Left colon (tissue), 2 donors: ENCODE measurements around the gene GTF3C2. TPM values are rescaled to one million over a fixed set of nuclear protein-coding genes. Genes with fewer than 3 reads are reported as not detected.
"Not testable (repeated sequence)": the region's sequence is repeated elsewhere in the genome, so short reads cannot be mapped to it uniquely, and the experiment has no call there.

Source experiments
- ATAC-seq: fragments of 200-7000 bp; cut with Tn5 transposase; one replicate; pipeline ENCODE4 v1.9.1; 2020; ENCODE audit warnings: mild to moderate bottlenecking, moderate library complexity
- DNase-seq, 2 donors: peaks; one replicate each; pipeline ENCODE4 v3.0.0-alpha.2; 2020
- intact Hi-C, 2 donors: fragments of 100-400 bp; cut with DNase I in 1 of 2; cut with micrococcal nuclease in 1 of 2; formaldehyde crosslinking; loops; one replicate each; pipeline versions ENCODE4 v1.11.2 to v1.14.0; 2022; cut with DNase I, micrococcal nuclease
- total RNA-seq, 2 donors: library from RNA; stranded (reverse); fragmentation: NEBNext Ultra II Directional; extraction: Animal tissue kit (Norgen Biotek cat#: 25700); gene quantifications; one replicate each; pipeline ENCODE4 v1.2.1, GENCODE V29; 2021
- donor health status: DM: no; HTN: no; CAD: no.
- donor health status: DM: yes; HTN: yes; CAD: no.

The GTF3C2 gene
- total RNA-seq, 2 donors from 2014 or later, result 50.6 to 62.5 TPM

DNA sequence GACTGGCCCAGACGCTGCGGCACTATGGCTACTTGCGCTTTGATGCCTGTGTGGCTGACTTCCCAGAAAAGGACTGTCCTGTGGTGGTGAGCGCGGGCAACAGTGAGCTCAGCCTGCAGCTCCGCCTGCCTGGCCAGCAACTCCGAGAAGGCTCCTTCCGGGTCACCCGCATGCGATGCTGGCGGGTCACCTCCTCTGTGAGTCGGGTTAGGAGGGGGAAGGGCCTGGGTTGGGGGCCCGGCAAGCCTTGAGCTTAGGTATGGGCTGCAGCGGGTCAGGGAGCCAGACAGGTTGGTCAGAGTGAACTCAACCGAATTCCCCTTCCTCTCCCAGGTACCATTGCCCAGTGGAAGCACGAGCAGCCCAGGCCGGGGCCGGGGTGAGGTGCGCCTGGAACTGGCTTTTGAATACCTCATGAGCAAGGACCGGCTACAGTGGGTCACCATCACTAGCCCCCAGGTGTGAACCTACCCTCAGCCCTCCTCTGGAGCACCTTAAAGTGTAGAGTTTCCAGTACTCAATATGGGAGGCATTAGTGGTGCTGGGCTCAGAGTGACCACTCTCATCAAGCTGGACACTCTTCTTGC lies 19.0 kb upstream of the GTF3C2 start:
- no peak for ATAC-seq
- no peak for DNase-seq
- intact Hi-C loops, result no loop called here

DNA sequence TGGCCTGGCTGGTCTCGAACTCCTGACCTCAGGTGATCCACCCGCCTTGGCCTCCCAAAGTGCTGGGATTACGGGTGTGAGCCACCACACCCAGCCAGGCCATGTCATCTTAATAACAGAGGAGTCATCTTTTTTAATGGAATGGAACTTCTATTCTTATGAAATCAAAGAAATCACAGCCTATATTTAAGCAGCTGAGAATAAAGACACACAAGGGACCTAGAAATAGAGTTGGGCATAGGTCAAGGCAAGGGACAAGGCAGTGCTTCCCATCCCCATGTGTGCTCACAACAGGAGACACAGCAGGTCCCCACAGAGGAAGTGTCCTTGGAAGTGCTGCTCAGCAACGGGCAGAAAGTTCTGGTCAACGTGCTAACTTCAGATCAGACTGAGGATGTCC lies 17.0 kb upstream of the GTF3C2 start:
- DNase-seq, result no peak
- ATAC-seq, result no peak
- intact Hi-C loops, result no loop called here

GRCh38 chr2:27372937-27373336 lies 16.4 kb upstream of the GTF3C2 start:
- intact Hi-C loops, result no loop called here
- ATAC-seq (no peak), DNase-seq (no peak)

DNA sequence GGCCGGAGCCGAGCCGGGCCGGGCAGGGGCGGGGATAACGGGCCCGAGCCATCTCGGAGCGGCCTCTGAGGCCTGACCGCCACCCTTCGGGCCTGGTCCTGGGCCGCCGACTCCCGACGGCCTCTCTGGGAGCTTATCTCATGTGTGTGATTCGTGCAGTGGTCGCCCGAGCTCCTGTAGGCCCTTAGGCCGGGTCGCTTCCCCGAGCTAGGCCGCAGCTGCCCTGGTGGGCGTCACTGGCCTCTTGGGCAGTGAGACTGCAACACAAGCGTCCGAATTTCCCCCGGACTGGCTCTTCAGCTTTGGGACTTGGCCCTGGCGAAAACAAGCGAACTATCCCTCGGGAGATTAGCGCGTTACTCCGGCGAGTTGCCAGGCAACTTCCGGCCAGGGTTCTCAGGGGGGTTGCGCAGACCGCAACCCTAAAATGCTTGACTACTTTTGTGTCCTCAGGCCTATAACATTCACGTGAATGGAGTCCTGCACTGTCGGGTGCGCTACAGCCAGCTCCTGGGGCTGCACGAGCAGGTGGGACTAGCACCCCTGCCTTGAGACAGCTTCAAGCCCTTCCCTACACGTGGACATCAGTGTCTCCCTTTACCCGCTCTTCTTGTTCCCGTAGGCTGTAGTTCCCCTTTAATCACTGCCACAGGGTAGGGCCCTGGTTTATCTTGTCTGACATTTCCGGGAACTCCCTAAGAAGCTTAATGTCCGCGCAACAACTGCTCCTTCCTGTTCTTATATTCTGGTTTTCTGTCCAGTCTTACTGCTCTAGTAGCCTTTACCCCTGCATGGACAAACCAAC lies 14.5 kb upstream of the GTF3C2 start:
- DNase-seq (peak; percentile 46 to 53), ATAC-seq (peak; percentile 60)
- intact Hi-C loops, result no loop called here

- DNase-seq (peak; percentile 99), ATAC-seq (peak; percentile 87)
- intact Hi-C loops, result no loop called here
Measured at GRCh38 chr2:27370026-27370815, 13.7 kb upstream of the GTF3C2 start, which contains the start of the genes EIF2B4 and SNX17. Gene EIF2B4, minus strand, starts transcription at chr2:27370338. Its CDS starts 24 bp downstream, at chr2:27370314. Gene SNX17, plus strand, starts transcription at chr2:27370616. Its CDS starts 128 bp downstream, at chr2:27370744.

DNA sequence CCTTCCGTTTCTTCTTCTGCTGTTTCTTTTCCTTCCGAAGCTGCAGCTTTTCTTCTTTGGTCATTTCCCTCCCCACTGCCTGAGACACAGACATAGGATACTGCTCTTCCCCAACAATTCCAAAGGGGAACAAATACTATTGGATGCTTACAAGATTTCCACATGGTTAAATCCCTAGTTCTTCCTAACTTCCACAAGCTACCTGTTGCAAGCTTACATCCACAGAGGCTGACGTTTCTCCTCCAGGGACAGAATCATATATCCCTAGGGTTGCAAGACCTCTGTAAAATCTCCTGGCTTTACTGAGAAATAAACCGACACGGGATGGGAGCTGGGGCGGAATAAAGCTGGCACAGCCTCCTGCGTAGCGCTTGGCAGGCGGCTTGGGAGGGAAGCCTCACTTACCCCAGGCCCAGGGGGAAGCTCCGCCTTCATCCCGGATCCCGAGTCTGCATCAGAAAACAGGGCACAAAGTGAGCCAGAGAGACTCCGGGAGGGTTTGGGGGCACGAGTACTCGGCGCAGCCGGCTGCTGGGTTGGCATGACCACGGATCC lies 13.0 kb upstream of the GTF3C2 start:
- peak in 1 of 2 donors; percentile 66 for DNase-seq
- peak; percentile 39 for ATAC-seq
- intact Hi-C loops, result no loop called here

- intact Hi-C loops, result no loop called here
- ATAC-seq (peak; percentile 15), DNase-seq (no peak)
Measured at GRCh38 chr2:27363933-27364332, 7.4 kb upstream of the GTF3C2 start.

DNA sequence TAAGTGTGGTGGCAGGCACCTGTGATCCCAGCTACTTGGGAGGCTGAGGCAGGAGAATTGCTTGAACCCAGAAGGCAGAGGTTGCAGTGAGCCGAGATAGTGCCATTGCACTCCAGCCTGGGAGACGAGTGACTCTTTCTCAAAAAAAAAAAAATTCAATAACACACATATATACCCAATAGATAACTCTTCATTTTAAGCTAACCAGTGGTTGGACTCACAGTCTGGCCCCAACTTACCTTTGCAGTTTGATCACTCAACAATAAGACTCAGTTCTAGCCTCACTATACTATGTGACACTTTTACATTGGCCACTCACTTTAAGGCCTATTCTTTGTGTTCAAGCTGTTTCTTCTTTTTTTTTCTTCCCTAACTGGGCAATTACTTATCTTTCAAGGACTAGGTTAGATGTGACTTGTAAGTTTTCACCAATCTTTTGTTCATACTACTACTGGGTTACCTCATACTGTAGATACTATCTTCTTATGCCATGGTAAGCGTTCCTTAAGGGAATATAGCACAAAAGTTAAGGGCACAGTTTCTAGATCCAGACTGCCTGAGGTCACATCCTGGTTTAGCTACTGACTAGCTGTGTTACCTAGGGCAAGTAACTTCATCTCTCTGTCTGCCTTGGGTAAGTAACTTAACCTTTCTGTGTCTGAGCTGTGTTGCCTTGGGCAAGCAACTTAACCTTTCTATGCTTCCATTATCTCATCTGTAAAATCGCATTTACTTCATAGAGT lies 6.3 kb upstream of the GTF3C2 start:
- ATAC-seq (peak; percentile 8), DNase-seq (no peak)
- intact Hi-C loops, result no loop called here

DNA sequence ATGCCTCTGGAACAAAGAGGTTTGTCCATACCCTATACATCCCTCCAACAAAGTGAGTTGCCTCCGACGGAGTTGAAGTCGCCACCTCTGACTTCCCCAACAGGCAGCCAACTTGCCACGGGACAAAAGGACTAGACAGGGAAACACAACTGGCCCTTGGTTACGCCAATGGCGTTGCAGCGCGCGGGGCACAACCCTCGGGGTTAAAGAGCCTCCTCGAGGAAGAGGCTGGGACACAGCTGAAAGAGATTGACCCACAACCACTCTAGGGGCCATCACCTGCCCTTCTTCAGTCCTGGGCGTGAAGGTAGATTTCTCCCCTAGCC lies 545 bp downstream of the GTF3C2 start:
- intact Hi-C loops, result no loop called here
- DNase-seq, result peak; percentile 76 to 77
- peak; percentile 61 for ATAC-seq

- no peak for ATAC-seq
- DNase-seq, result no peak
- intact Hi-C loops, result no loop called here
Measured at GRCh38 chr2:27354597-27354927, 2.0 kb downstream of the GTF3C2 start.

DNA sequence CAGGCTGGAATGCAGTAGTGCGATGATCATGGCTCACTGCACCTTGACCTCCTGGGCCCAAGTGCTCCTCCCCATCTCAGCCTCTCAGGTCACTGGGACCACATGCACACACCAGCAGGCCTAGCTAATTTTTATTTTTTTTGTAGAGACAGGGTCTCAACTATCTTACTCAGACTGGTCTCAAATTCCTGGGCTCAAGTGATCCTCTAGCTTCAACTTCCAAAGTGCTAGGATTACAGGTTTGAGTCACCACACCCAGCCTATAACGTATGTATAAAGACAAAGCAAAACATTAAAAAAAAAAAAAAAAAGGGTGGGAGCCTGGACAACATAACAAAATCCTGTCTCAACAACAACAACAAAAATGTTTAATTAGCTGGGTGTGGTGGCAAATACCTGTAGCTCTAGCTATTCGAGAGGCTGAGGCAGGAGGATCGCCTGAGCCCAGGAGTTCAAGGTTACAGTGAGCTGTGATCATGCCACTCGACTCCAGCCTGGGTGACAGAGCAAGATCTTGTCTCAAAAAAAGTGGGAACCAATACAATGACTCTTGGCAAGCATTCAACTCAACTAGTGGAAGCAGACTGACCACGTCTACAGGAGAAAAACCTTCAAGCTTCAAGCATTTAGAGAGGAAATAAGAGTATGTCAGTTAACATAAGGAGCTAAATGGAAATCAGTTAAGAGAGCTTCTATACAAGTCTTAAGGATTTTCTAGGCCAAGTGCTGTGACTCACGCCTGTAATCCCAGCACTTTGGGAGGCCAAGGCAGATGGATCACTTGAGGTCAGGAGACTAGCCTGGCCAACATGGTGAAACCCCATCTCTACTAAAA lies 2.6 kb downstream of the GTF3C2 start:
- intact Hi-C loops, result no loop called here
- ATAC-seq (no peak), DNase-seq (no peak)

GRCh38 chr2:27353386-27353761 lies 3.2 kb downstream of the GTF3C2 start:
- intact Hi-C loops, ATAC-seq, DNase-seq: not testable (repeated sequence)

DNA sequence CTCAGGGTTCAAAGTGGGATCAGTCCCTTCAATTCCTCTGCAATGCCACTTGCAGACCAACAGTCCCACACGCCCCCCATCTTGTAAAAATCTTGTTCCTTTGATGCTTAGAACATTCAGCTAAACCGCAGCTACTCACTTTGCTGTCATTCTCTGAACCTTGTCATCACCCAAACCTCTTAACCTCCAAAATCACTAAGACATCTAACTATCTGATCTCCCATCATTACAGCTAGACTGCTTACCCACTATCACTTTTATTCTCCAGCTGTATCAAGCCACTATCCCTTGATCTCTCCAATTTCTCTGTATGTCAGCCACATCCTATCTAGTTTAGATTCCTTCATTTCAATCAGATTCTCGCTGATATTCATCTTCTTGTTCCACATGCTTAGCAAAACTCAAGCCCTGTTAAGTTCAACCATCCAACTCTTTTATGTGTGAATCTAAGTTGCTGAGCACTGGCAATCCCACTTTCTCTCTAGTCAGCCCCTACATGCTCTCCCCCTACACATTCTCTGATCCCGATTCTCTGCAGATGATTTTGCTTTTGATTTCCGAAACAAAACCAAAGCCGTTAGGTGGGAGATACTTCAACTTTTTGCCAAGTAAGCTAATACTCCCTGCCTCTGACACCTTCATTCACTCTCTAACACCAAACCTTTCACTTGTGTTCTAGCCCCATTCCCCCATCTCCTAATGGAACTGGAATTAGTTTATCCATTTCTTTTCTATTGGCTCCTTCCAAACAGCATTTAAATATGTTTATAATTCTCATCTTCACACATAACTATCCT lies 4.6 kb downstream of the GTF3C2 start:
- no peak for ATAC-seq
- intact Hi-C loops, result no loop called here

GRCh38 chr2:27350106-27350693 lies 6.4 kb downstream of the GTF3C2 start:
- intact Hi-C loops, result no loop called here

More for the DNA sequence above, 4.6 kb downstream of the GTF3C2 start:
- DNase-seq, result no peak

GRCh38 chr2:27347641-27348040 lies 8.9 kb downstream of the GTF3C2 start:
- intact Hi-C loops, result no loop called here
- ATAC-seq (no peak), DNase-seq (no peak)

More at GRCh38 chr2:27350106-27350693, 6.4 kb downstream of the GTF3C2 start:
- ATAC-seq (no peak), DNase-seq (no peak)

GRCh38 chr2:27336173-27336572 lies 20.4 kb downstream of the GTF3C2 start:
- ATAC-seq, result no peak
- intact Hi-C loops, result no loop called here

DNA sequence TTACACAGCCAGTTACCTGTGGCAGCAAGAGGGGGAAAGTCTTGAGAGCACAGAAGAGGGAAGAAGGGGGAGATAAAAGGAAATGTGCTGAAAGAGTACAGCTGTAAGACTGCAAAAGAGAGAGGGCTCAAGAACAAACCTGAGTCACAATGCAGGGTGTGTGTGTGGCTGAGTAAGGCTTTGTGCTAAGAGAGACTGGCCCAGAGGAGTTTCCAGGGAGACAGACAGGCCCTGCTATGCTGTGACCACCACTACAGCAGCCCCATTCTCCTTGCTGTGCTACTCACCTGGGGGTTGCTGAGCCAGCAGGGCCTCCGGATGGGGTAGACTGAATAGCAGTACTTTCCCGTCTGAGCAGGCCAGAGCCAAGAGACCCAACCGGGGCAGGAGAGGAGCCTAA lies 21.3 kb downstream of the GTF3C2 start:
- intact Hi-C loops, result no loop called here
- DNase-seq (no peak), ATAC-seq (no peak)

More at GRCh38 chr2:27336173-27336572, 20.4 kb downstream of the GTF3C2 start:
- no peak for DNase-seq
